Left ventricle myocardium inferior (tissue), 1 donor: Measurements from ENCODE around the gene EPHA4. TPM values are rescaled to one million over a fixed set of nuclear protein-coding genes. Genes with fewer than 3 reads are reported as not detected.

Experiments
- DNase-seq: peaks from one replicate; pipeline ENCODE4 v3.0.0-alpha.2; 2020
- H3K27ac ChIP-seq: fragments of 200-600 bp; replicated peaks from 2 replicates; pipeline ENCODE4 v1.8.0; 2021
- H3K27me3 ChIP-seq: fragments of 200-600 bp; 2 replicates; pipeline ENCODE4 v1.8.0; 2021; ENCODE audit warnings: low read depth
- H3K36me3 ChIP-seq: fragments of 200-600 bp; 2 replicates; pipeline ENCODE4 v1.8.0; 2021
- H3K4me1 ChIP-seq: fragments of 200-600 bp; 2 replicates; pipeline ENCODE4 v1.8.0; 2021
- H3K4me3 ChIP-seq: fragments of 200-600 bp; 2 replicates; pipeline ENCODE4 v1.8.0; 2021; ENCODE audit warnings: mild to moderate bottlenecking, moderate library complexity
- H3K9me3 ChIP-seq: fragments of 200-600 bp; replicated peaks from 2 replicates; pipeline ENCODE4 v1.8.0; 2021
- intact Hi-C: fragments of 100-400 bp; cut with micrococcal nuclease; formaldehyde crosslinking; loops from one replicate; pipeline ENCODE4 v1.11.0; 2022
- total RNA-seq: library from RNA; stranded (reverse); fragmentation: NEBNext Ultra II Directional; extraction: Animal tissue kit (Norgen Biotek cat#: 25700); gene quantifications from one replicate; pipeline ENCODE4 v1.2.1, GENCODE V29; 2021
- TF ChIP-seq, protein P1 (sequence below): fragments of 200-600 bp; IDR thresholded peaks from 2 replicates; pipeline ENCODE4 v1.8.0; 2021; ENCODE audit warnings: antibody characterized with exemption, mild to moderate bottlenecking, borderline replicate concordance
- donor health status: DM: no; HTN: yes; CAD: no; lungs with severe emphysema.

The EPHA4 gene
- total RNA-seq, 1 donor from 2014 or later: 40.6 TPM

DNA sequence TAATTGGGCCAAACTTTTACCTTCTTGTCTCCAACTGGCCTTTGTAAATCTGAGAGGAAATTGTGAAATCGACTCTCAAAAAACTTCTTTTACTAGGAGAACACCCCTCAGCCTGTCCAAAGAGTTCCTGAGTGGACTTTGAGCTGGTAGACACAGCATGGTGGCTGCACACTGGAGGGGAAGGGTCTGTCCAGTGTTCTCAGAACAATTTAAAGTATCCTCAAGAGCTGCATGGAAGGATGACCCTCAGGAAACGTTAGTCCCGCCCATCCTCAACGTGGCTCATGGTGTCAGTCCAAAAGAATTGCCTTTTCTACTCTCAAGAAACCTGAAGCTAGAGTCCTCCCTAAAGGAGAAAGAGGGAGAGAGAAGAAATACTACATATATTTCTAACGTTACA, 182.7 kb downstream of the EPHA4 start:
- no peak overlapping the region for H3K4me3 ChIP-seq
- TF ChIP-seq, protein P1, sequence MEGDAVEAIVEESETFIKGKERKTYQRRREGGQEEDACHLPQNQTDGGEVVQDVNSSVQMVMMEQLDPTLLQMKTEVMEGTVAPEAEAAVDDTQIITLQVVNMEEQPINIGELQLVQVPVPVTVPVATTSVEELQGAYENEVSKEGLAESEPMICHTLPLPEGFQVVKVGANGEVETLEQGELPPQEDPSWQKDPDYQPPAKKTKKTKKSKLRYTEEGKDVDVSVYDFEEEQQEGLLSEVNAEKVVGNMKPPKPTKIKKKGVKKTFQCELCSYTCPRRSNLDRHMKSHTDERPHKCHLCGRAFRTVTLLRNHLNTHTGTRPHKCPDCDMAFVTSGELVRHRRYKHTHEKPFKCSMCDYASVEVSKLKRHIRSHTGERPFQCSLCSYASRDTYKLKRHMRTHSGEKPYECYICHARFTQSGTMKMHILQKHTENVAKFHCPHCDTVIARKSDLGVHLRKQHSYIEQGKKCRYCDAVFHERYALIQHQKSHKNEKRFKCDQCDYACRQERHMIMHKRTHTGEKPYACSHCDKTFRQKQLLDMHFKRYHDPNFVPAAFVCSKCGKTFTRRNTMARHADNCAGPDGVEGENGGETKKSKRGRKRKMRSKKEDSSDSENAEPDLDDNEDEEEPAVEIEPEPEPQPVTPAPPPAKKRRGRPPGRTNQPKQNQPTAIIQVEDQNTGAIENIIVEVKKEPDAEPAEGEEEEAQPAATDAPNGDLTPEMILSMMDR: no peak
- H3K9me3 ChIP-seq: peaks cover 5% of the 10 kb centered on the region
- no peaks in the 10 kb centered on the region for H3K4me1 ChIP-seq
- DNase-seq: no peak
- intact Hi-C loops: no loop called here
- no peaks in the 10 kb centered on the region for H3K27me3 ChIP-seq
- H3K36me3 ChIP-seq: no peaks in the 10 kb centered on the region
- H3K27ac ChIP-seq: no peak overlapping the region

DNA sequence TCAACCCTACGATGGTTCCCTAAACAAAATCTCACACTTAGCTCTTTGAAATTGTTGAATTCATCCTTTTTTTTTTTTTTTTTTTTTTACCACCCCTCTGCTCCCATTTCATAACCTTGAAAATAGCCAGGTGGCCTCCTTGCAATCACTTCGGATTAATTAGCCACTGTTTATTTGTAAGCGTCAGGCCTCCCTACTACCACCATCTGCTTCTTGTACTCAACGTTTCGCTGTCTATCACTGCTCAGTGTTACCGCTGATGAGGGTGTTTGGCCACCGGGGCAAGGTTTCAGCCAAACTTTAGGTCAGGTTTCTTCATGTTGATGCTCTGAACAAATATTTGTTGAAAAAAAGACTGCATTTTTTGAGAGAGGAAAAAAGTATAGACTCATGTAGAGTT, 183.2 kb downstream of the EPHA4 start:
- H3K4me1 ChIP-seq: no peaks in the 10 kb centered on the region
- H3K27ac ChIP-seq: no peak overlapping the region
- TF ChIP-seq, protein P1: no peak
- no peaks in the 10 kb centered on the region for H3K27me3 ChIP-seq
- DNase-seq: no peak
- peaks cover 9% of the 10 kb centered on the region for H3K9me3 ChIP-seq
- no peak overlapping the region for H3K4me3 ChIP-seq
- no peaks in the 10 kb centered on the region for H3K36me3 ChIP-seq
- intact Hi-C loops: no loop called here

DNA sequence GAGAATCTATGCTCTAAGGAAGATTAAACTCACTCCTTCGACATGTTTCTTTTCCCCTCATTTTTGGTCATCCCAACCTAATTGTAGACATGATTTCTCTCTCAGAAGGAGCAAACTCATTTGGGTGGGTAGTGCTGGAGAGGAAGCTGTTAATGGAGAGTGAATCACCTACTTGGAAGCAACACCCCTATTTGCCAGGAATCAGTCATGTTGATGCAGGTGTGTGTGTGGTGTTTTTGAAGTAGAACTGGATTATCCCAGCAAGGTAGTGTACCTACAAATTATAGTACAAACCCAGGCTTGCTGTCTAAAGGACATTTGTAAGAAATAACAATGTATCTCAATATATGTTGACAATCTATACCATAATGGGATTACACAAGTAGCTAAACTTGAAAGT, 186.4 kb downstream of the EPHA4 start:
- no peak overlapping the region for H3K4me3 ChIP-seq
- H3K36me3 ChIP-seq: no peaks in the 10 kb centered on the region
- no peaks in the 10 kb centered on the region for H3K27me3 ChIP-seq
- H3K4me1 ChIP-seq: no peaks in the 10 kb centered on the region
- no peak for DNase-seq
- peaks cover 9% of the 10 kb centered on the region for H3K9me3 ChIP-seq
- intact Hi-C loops: no loop called here
- TF ChIP-seq, protein P1: no peak
- H3K27ac ChIP-seq: no peak overlapping the region

DNA sequence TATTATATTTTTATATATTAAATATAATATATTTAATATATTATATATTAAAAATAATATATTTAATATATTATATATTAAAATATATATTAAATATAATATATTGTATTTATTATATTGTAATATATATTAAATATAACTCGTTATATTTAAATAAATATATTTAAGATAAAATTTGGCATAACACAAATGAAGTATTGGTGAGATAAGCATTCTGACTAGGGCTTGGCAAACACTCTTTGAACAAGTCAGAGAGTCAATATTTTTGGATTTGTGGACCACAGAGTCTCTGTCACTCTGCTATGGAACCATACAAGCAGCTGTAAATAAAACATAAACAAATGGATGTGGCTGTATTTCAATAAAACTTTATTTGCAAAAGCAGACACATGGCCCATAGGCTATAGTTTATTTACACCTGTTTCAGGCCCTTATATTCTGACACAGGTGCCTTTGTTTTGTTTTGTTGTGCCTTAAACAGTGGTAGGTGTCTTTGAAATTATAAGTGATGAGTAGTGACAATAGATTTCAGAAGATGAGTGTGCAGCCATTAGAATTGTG, 190.1 kb downstream of the EPHA4 start:
- H3K27ac ChIP-seq: no peak overlapping the region
- H3K4me1 ChIP-seq: no peaks in the 10 kb centered on the region
- no peaks in the 10 kb centered on the region for H3K36me3 ChIP-seq
- no peak for DNase-seq
- peaks cover 9% of the 10 kb centered on the region for H3K9me3 ChIP-seq
- intact Hi-C loops: no loop called here
- H3K27me3 ChIP-seq: no peaks in the 10 kb centered on the region
- H3K4me3 ChIP-seq: no peak overlapping the region
- TF ChIP-seq, protein P1: no peak

DNA sequence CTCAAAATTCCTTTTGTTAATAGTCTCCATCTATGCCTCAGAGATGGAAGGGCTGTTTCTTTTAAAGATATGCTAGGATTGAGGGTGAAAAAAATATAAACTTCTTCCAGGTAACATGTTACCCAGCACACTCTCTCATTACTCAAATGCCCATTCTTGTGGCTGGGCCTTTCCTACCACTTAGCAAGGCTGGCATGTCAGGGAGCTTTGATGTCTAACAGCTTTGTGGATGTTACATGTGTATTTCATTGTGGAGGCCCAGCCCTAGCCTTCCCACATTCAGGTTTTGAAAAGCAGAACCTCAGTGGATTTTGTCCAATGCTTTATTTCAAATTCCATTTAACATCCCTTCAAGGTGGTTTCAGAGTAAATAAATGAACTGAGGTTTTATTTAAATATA, 191.4 kb downstream of the EPHA4 start:
- Histone ChIP-seq H3K4me1 (no peaks in the 10 kb centered on the region), H3K27ac (no peak overlapping the region), H3K4me3 (no peak overlapping the region), H3K27me3 (no peaks in the 10 kb centered on the region), H3K36me3 (no peaks in the 10 kb centered on the region), H3K9me3 (peaks cover 9% of the 10 kb centered on the region)
- no peak for DNase-seq
- intact Hi-C loops: no loop called here
- TF ChIP-seq, protein P1: no peak
